ENCODE results near the gene ZBTB16. TPM values are rescaled to one million over a fixed set of nuclear protein-coding genes. Genes with fewer than 3 reads are reported as not detected.

The ZBTB16 gene
- total and polyA plus RNA-seq, 10 donors, result 1.5 to 85.6 (median 42.1) TPM

- H3K4me1 ChIP-seq, result peaks cover 5 to 19% (median 11%) of the 10 kb centered on the region in 6 donors
- H3K27me3 ChIP-seq (replicated peaks in 1 of 7), result peaks cover 0 to 10% (median 0%) of the 10 kb centered on the region in 7 donors
- intact Hi-C loops (cut with DNase I; ENCODE audit: low total_unique reads), result loop anchor here (10.0 kb wide), 1 partner anchor 150 kb away; no protein-coding TSS in a partner anchor
- H3K27ac ChIP-seq, result no peak overlapping the region
- DNase-seq, result no peak
- H3K4me3 ChIP-seq, result no peak overlapping the region
- H3K36me3 ChIP-seq, result no peaks in the 10 kb centered on the region
- 85 to 93% (median 87%) methylated on average over 11 of the region's 11 CpGs for WGBS, 5 donors
- no peaks in the 10 kb centered on the region for H3K9me3 ChIP-seq
- TF ChIP-seq CTCF (IDR thresholded peaks at IDR 0.05 in 8 of 11, conservative IDR thresholded peaks at IDR 0.05 in 3 of 11), result no peak
- TF ChIP-seq POLR2AphosphoS5 (IDR thresholded peaks at IDR 0.05), result no peak
- no peak for TF ChIP-seq POLR2A (IDR thresholded peaks at IDR 0.05)
Measured at GRCh38 chr11:114034956-114035355, 24.6 kb upstream of the ZBTB16 start.

GRCh38 chr11:114036147-114036811 is 23.2 kb upstream of the ZBTB16 start:
- Histone ChIP-seq H3K36me3 (no peaks in the 10 kb centered on the region), H3K27ac (peak overlapping the region in 6 of 8 donors; percentile 5 to 41 (median 28)), H3K4me3 (peak overlapping the region in 7 of 8 donors; percentile 5 to 45 (median 20)), H3K27me3 (replicated peaks in 1 of 7) (peaks cover 0 to 10% (median 0%) of the 10 kb centered on the region in 7 donors), H3K9me3 (no peaks in the 10 kb centered on the region), H3K4me1 (peaks cover 5 to 19% (median 11%) of the 10 kb centered on the region in 6 donors)
- DNase-seq, result peak; percentile 94
- TF ChIP-seq POLR2A (IDR thresholded peaks at IDR 0.05) (no peak), POLR2AphosphoS5 (IDR thresholded peaks at IDR 0.05) (peak; percentile 82 to 90 (median 83)), CTCF (IDR thresholded peaks at IDR 0.05 in 8 of 11, conservative IDR thresholded peaks at IDR 0.05 in 3 of 11) (peak; percentile 83 to 93 (median 90))
- intact Hi-C loops (cut with DNase I; ENCODE audit: low total_unique reads), result loop anchor here (2.0 to 10.0 kb wide), 2 partner anchors 149 to 225 kb away; no protein-coding TSS in a partner anchor
- 8 to 16% (median 12%) methylated on average over 27 to 37 of the region's 37 CpGs for WGBS, 5 donors

GRCh38 chr11:114036958-114037357 is 22.6 kb upstream of the ZBTB16 start:
- Histone ChIP-seq H3K4me3 (no peak overlapping the region), H3K27ac (peak overlapping the region in 2 of 8 donors; percentile 30 to 41), H3K36me3 (no peaks in the 10 kb centered on the region), H3K9me3 (no peaks in the 10 kb centered on the region), H3K4me1 (peaks cover 5 to 15% (median 11%) of the 10 kb centered on the region in 6 donors), H3K27me3 (replicated peaks in 1 of 7) (peaks cover 0 to 10% (median 0%) of the 10 kb centered on the region in 7 donors)
- TF ChIP-seq POLR2AphosphoS5 (IDR thresholded peaks at IDR 0.05), result no peak
- TF ChIP-seq CTCF (IDR thresholded peaks at IDR 0.05 in 8 of 11, conservative IDR thresholded peaks at IDR 0.05 in 3 of 11), result no peak
- no peak for TF ChIP-seq POLR2A (IDR thresholded peaks at IDR 0.05)
- WGBS, 5 donors, result 90 to 97% (median 94%) methylated on average over 3 of the region's 3 CpGs
- DNase-seq, result no peak
- intact Hi-C loops (cut with DNase I; ENCODE audit: low total_unique reads), result loop anchor here (2.0 to 10.0 kb wide), 2 partner anchors 148 to 224 kb away; no protein-coding TSS in a partner anchor

GRCh38 chr11:114039551-114039950 is 20.0 kb upstream of the ZBTB16 start:
- Histone ChIP-seq H3K9me3 (no peaks in the 10 kb centered on the region), H3K27me3 (replicated peaks in 1 of 7) (peaks cover 0 to 10% (median 0%) of the 10 kb centered on the region in 7 donors), H3K36me3 (no peaks in the 10 kb centered on the region), H3K27ac (no peak overlapping the region), H3K4me1 (peaks cover 5 to 20% (median 11%) of the 10 kb centered on the region in 6 donors), H3K4me3 (no peak overlapping the region)
- 85 to 90% (median 88%) methylated on average over 3 of the region's 3 CpGs for WGBS, 5 donors
- intact Hi-C loops (cut with DNase I; ENCODE audit: low total_unique reads), result loop anchor here (10.0 kb wide), 1 partner anchor 145 kb away; no protein-coding TSS in a partner anchor
- no peak for TF ChIP-seq POLR2AphosphoS5 (IDR thresholded peaks at IDR 0.05)
- no peak for TF ChIP-seq CTCF (IDR thresholded peaks at IDR 0.05 in 8 of 11, conservative IDR thresholded peaks at IDR 0.05 in 3 of 11)
- no peak for TF ChIP-seq POLR2A (IDR thresholded peaks at IDR 0.05)
- no peak for DNase-seq

Data from spleen (tissue), 11 donors.